HCEC 1CT (cell line): ENCODE results near the gene CCN5.
"Not testable (repeated sequence)": the region's sequence is repeated elsewhere in the genome, so short reads cannot be mapped to it uniquely, and the experiment has no call there.

ENCODE experiments used
- DNase-seq: peaks from one replicate; pipeline ENCODE4 v3.0.0-alpha.2; 2017

The CCN5 gene

DNA sequence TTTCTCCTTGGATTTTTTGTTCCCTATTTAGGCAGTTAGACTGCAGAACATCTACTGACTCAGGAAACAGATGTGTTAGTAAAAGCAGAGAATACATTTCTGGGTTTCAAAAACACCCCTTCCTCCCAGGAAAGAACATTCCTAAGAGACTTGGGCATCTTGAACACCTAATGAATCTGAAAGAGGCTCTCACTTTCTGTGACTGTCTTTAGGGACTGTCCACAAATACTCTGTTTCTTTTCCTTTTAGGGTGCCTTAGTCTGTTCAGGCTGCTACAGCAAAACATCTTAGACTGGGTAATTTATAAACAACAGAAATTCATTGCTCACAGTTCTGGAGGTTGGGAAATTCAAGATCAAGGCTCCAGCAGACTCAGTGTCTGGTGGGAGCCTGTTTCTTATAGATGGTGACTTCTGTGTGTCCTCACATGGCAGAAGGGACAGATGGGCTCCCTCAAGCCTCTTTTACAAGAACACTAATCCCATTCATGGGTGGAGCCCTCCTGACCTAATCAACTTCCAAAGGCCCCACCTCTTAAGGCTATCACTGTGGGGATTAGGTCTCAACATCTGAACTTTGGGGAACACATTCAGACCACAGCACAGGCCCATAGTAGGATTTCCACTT, 19.4 kb upstream of the CCN5 start:
- DNase-seq = peak; percentile 44

DNA sequence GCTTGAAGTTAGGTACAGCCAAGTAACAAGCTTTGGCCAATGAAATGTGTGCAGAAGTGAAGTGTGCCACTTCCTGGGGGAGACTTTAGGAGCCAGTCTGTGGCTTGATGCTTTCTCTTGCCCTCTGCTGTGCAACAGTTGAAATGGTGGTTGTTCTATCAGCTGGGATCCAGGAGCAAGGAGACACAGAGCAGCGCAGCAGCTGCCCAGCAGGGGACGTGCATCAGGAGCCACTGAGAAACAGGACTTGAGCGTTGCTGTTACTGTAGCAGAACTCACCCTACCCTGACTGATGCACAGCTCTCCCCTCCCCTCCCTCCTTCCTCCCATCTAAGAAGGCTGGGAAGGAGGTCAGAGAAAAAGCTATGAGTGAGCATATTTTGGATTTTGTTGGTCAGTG, 18.9 kb upstream of the CCN5 start:
- DNase-seq = peak; percentile 34

DNA sequence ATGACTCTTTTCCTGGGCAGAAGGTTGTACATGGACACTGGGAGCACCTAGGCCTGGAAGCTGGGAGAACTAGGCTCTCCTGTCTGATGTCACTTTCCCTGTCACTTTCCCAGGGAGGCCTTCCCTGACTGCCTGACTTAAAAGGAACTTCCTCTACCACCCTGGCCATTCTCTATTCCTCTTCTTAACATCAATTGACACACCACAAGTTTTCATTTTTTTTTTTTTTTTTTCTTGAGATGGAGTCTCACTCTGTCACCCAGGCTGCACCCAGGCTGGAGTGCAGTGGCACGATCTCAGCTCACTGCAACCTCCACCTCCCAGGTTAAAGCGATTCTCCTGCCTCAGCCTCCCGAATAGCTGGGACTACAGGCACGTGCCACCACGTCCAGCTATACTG, 18.1 kb upstream of the CCN5 start:
- not testable (repeated sequence) for DNase-seq

DNA sequence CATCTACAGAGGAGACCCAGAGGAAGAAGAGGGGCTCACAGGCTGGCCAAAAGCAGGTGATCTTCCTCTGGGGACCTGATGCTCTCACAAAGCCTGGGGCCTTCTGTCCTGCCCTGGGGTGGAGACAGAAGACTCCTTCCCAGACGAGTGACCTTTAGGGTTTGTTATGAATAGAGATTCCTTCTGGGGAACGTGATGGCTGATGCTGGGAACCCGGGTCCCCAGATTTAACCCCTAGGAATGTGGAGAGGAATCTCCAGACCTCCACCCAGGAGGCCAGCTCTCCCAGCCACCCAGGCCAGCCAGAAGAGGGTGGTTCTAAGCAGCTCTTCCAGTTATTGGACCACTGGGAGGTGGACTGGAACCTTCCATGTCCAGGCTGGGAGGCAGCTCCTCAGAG, 16.8 kb upstream of the CCN5 start:
- DNase-seq = no peak

DNA sequence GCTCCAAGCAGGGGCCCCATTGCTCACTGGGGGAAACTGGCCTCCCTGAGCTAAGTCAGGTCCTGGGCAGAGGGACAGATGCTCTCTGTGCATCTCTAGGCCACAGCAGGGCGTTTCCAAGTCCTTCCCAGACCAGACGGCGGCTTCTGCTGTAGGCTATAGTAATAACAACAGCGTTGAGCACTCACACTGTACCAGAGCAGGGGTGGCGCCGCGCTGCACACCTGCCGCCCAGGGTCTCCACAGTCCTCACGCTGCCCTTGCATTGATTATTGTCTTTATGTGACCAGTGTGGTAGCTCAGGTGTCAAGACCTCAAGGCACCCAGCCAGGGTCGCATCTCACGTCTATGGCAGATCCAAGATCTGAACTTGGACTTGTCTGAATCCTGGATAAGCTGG, 14.9 kb upstream of the CCN5 start:
- no peak for DNase-seq

DNA sequence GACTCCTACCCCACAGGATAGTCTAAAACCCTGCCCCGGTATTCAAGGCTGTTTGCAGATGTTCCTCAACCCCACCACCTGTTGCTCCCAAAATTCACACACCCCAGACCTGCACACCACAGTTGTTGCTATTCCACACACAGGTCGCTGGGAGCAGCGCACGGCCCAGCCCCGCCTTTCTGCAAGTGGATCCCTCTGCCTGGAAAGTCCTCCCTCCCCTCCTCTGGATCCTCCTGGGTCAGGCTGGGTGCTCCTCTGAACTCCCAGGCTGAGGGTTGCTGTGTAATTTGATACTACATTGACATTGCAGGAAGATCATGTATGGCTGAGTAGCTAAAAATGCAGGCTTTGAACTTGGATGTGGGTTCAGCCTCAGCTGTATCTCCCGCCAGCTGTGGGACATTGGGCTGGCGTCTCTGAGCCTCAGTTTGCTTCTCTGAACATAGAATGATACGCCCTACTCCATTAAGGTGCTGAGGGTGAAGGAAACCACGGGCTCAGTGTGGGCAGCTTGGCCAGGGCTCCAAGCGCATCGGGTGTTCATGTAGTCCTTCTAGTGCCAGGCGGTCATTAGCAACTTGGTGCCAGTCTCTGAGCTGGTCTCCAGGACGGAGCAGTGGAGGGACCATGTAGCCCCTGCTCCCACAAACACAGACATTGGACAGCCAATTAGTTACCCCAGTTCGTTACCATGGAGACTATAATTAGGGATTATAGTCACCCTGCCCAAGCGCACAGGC, 13.9 kb upstream of the CCN5 start:
- no peak for DNase-seq

DNA sequence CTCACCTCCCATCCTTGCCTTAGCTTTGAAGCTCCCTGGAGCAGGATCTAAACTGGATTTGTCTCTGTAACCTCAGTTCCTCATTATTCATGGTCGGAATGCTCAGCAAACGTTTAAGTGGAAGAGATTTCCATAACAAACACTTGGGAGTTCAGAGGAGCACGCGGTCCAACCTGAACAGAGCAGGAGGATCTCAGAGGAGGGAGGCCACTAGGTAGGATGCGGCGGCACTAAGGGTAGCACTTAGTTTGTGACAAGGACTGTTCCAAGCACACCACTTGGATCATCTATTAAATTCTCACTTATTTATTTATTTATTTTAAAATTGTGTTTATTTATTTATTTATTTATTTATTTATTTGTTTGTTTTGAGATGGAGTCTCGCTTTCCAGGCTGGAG, 13.3 kb upstream of the CCN5 start:
- no peak for DNase-seq

DNA sequence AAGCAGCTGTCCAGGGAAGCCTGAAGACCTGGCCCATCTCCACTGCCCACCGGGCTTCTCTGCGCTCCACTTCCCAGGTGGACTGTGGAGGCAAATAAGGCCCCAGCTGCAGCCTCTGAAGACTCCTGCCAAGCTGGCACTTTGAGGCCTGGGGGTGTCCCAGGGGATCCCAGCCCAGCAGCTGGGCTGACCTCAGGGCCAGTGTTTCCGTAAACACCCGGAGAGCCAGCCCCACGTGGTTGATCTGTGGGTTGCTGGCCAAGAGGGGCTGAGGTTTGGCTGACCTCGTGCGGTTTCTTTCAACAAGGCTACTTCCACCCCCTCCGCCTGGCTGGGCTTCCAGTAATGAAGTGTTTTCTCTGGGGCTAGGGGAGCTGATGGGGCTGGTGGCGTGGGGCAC, 12.4 kb upstream of the CCN5 start:
- peak; percentile 83 for DNase-seq

DNA sequence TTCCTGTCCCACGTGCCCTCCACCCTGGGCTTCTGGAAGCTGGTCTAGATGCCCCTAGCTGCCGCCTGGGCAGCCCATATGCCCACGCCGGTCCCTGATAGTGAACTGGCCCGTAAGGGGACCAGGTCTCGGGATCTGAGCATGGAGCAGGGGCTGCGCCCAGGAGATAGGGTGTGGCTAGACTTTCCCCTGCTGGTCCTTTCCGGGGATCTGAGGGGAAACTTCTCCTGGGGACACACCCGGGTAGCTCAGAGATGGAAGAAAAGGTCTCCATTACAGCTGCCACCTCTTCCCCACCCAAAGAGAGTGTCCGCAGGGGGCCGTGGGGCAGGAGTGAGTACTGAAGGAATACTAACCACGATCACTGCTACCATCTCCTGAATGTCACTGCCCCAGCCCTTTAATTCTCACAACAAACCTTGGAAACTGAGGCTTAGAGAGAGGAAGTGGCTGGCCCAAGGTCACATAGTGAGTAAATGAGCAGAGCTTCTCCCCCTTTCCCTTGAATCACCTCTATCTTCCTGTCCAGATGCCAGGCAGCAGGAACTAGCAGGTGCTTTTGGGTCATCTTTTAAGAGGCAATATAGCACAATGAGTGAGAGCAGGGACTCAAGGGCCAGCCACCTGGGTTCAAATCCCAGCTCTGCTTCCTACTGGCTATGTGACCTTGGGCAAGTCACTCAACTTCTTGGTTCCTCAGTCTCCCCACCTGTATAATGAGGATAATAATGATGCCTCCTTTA, 11.8 kb upstream of the CCN5 start:
- no peak for DNase-seq

DNA sequence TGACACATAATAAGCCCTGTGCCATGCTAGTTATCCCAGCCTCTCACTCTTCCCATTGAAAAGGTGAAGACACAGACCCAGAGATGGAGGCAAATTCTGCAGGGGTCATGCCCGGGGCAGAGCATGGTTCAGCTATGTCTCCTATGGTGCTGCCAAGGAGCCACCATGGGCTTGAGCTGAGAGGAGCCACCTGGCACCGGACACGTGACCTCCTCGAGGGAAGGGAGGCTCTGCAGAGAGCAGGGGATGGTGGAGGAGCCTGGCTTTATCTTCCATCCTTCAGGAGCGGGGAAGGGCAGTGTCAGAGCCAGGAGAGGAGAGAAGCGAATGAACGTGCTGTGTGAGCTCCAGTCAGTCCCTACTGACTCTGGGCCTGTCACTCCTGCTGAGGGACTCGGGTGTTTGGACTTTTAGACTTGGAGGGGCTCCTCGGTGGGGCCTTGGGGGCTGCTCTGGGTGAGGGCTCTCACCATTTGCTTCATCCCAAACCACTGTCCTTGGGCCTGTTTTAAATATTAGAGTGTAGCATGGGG, 11.1 kb upstream of the CCN5 start:
- DNase-seq = no peak

DNA sequence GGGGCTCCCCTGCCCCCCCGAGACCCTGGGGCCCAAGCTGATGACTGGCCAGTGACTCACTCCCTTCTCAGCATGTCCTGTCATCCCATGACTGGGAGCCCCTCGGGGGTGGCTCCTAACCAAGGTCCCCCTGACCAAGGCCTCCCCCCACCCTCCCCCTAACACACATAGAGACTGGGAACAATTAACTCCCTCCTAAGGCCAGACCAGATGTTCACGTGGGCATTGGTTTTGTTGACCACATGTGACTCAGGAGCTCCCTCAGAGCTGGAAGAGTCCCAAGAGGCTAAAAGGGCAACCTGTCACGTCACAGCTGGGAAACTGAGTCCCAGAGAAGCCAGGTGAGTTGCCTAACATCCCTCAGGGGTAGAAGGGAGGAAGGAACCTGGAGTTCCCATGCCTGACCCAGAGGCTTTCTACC, 10.6 kb upstream of the CCN5 start:
- peak; percentile 82 for DNase-seq

DNA sequence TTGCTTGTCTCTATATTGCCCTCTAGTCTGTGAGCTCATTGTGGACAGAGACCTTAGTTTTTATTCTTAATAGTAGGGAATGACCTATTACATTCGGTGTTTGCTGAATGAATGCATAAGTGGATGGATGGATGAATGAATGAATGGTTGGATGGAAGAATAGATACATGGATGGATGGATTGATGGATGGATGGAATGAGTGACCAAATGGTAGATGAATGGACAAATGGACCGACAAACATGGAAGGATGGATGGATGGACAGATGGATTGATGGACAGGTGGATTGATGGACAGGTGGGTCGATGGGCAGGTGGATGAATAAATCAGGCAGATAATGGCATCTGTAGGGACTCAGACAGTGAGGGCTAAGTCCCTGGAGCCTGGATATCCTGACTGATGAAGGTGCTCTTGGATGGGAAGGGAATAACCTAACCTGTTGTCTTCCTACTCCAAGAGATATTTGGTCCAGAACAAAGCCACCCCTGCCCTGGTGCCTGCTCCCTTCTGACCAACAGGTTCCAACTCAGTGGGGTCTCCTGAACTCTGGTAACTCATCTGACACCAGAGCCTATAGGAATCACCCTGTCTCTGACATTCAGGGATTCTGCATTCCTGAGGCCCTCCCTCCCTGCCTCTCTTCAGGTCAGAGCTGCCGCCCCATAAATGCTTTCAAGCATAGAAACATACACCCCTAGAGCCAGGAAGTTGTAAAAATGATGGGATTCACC, 9.6 kb upstream of the CCN5 start:
- DNase-seq = no peak

DNA sequence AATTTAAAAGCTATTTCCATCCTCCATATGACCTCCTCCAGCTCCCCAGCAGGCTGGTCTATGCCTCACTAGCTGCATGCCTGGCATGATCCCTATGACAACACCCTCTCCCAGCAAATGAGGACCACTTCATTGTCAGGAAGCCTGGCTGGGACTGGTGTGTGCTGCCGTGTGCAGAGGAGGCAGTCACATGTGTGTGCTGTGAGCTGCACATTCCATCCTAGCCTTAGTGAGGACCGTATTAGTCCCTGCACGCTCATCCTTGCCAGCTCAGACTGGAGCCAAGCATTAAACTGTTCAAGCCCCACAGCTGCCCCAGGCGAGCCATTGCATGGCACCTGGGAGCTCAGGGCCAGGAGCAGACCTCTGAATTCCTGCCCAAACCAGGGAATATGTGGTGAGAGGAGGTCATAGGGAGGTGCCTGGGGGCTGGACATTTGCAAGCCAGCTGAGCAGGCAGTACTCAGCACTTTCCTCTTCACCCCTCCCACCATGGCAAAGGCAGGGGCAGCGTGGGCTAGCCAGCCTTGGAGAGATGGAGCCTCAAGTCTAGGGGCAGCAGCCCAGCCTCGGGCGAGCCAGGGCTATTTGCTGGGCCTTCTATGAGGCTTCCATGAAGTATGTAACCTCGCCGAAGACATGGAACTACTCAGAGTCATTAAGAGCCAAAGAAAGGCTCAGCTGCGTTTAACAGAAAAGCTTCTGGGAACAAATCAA, 8.7 kb upstream of the CCN5 start:
- no peak for DNase-seq

DNA sequence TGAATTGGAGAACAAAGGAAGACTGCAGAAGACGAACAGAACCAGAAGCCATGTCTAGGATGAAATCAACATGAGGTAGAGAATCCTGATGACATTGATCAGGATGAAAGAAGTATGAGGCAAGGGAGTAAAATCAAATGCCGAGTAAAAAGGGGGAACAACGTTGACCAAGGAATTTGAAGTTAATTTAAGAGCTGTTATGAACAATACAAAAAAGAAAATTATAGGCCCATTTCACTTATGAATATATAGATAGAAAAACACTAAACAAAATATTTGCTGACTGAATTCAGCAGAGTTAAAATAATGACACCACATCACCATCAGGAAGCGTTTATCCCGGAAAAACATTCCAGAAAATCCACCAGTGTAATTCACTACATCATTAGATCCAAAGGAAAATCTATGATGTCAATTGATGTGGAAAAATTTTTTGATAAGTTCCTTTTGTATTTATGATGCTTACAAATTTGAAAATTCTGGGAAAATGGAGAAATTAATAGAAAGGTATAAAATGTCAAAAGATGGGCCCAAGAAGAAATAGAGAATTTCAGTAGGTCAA, 8.1 kb upstream of the CCN5 start:
- no peak for DNase-seq

DNA sequence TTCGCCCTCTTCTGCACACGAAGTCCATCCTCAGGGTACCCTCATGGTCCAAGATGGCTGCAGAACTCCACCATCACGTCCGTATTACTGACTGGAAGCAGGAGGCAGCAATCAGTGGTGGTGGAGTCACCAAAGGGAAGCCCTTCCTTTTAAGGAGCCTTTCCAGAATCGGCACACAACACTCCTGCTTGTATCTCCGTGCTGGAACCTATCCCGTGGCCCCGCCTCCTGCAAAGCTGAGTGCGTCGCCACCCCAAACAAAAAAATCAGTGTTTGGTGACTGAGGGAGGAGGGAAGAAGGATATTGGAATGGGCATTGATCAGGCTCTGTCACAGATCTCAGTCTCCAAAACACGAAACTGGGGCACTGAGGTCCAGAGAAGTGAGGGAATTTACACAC, 5.8 kb upstream of the CCN5 start:
- DNase-seq = no peak

DNA sequence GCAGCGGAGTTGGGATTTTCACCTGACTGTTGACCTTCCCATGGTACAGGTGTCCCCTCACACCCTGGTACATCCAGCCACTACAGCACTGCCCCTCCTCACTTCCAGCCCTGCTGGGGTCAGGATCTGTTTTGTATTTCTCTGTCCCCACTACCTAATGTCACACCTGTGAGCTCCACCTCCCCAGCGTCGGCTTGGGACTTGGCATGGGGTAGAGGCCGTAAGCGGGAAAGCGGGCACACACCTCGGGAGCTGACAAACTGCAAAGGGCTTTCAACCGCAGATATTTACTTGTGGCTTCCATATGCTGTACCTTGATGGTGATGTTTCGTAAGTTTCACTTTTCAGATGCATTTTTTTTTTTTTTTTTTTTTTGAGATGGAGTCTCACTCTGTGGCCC, 5.4 kb upstream of the CCN5 start:
- DNase-seq = no peak

DNA sequence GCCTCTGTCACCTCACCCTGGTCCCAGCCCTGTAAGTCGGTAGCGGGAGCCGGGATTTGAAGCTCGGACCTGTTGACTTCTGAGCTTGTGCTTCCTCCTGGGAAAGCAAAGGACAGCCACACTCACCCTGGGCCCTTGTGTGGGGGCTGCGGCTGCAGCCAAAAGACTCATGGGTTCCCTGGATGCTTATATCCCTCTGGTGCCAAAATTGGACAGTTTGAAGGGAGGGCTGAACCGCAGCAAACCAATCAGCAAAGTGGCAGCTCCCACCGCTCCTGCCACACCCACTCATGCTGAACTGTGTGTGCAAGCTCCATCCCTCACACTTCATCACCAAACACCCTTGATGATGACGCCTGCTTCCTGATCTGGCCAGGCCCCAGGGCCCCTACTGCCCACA, 3.9 kb upstream of the CCN5 start:
- no peak for DNase-seq

DNA sequence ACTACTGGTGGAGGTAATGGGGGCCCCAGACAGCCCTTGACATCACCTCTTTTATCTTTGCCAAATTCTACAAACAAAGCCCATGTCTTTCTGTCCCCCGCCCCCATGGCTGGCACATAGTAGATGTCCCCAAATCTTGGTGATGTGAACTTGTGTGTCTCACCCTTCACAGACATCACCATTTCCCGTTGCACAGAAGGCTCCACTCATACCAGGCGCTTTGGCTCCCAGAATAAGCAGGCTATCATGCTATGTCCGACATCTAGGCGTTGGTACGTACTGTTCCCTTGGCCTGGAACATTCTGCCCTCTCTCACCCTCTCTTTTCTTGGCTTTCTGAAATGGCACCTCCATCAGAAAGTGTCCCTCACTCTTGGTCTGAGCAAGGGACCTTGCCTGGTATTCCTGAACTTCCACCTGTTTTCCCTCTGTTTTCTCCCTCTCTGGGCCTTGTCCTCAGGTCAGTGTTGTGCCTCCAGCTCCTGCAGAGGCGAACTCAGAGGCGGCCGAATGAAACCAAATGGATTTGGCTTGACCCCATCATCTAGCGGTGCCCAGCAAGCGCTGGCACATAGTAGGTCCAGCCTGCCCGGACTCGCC, 968 bp upstream of the CCN5 start:
- DNase-seq = no peak

DNA sequence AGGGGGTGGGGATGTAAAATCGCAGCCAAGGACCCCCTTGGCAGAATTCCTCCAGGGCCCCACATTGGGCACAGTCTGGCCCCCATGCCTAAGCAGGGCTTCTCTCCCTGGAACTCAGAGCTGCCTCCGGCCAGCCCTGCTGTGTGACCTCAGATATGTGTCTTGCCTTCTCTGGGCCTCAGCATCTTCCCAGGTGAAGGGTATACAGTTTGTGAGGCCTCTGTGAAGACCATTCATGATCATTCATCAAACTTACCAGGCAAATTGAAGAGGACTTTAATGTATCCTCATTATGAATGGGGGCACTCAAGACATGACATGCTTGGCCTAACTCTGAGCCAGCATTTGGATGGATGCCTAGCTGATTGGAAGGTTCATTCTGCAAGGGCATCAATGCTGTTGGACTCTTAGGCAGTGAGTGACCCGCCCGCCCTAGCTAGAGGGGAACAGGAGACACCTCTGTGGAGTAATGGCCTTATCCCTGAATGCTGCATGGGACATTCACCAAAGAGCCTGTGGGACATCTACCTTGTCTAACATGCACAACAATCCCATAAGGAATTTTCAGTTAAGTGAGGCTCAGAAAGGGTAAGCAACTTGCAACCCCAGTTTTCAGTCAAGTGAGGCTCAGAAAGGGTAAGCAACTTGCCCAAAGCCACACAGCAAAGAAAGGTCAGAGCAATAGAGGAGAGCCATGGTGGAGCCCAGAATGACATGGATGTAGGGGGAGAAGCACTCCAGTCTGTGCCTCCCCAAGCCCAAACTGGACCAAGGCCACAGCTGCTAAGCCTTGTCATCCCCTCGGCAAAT, 535 bp downstream of the CCN5 start:
- DNase-seq = no peak

DNA sequence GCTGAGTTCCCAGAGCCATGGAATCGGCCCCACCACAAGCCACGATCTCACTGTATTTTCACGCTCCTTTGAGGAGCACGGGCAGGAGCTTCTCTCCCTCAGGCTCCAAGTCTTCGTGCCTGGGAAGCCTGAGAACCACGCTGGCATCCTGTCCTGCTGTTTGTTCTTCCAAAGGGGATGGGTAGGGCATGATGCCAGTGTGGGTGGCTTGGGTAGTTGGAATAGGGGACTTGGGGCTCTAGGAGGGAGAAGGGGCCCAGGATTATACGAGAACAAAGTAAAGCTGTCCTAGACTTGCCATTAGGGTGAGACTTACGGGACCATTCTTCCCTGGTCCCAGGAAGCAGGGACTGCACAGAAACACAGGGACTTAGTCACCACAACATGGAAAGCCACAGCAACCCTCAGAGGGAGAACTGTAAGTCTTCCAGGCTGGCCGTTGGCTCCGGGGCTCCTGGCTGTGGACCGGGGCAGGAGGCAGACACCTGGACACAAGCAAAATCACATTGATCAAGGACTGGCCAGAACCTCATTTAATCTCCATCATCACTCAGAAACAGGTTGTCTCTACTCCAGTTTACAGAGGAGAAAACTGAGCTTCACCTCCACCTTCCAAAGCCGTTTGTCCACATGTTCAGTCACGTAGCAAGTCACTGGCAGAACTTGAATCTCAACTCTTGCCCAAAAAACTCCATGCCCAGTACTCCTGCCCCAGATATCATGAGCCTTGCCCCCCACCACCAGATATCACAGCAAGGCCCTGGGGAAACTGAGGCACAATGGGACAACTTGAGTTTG, 1.3 kb downstream of the CCN5 start:
- DNase-seq = no peak
